ENCODE data around the gene MILR1.
"Not testable (repeated sequence)": the region's sequence is repeated elsewhere in the genome, so short reads cannot be mapped to it uniquely, and the experiment has no call there.

The MILR1 gene

GRCh38 chr17:64428406-64428805, 20.5 kb upstream of the MILR1 start:
- DNase-seq (ENCODE audit: low spot score): no peak

GRCh38 chr17:64430036-64430435, 18.9 kb upstream of the MILR1 start:
- not testable (repeated sequence) for DNase-seq (ENCODE audit: low spot score)

GRCh38 chr17:64431534-64431933, 17.4 kb upstream of the MILR1 start:
- DNase-seq (ENCODE audit: low spot score): no peak

GRCh38 chr17:64437944-64438525, 10.9 kb upstream of the MILR1 start:
- DNase-seq (ENCODE audit: low spot score): no peak

- not testable (repeated sequence) for DNase-seq (ENCODE audit: low spot score)
These were observed 9.4 kb upstream of the MILR1 start for GRCh38 chr17:64439521-64439920.

- no peak for DNase-seq (ENCODE audit: low spot score)
These were observed 9.0 kb upstream of the MILR1 start for GRCh38 chr17:64439956-64440355.

- DNase-seq (ENCODE audit: low spot score): peak; percentile 48
These were observed 7.0 kb upstream of the MILR1 start for GRCh38 chr17:64441772-64442540.

- DNase-seq (ENCODE audit: low spot score): no peak
These were observed 6.4 kb upstream of the MILR1 start for GRCh38 chr17:64442541-64442971.

- DNase-seq (ENCODE audit: low spot score): no peak
These were observed 5.7 kb upstream of the MILR1 start for GRCh38 chr17:64443086-64443760.

- no peak for DNase-seq (ENCODE audit: low spot score)
These were observed 1.4 kb upstream of the MILR1 start for GRCh38 chr17:64447526-64447925.

GRCh38 chr17:64449545-64449944, 630 bp downstream of the MILR1 start:
- no peak for DNase-seq (ENCODE audit: low spot score)

GRCh38 chr17:64455993-64456885, 7.3 kb downstream of the MILR1 start:
- DNase-seq (ENCODE audit: low spot score): peak; percentile 31

GRCh38 chr17:64457156-64457555, 8.2 kb downstream of the MILR1 start:
- DNase-seq (ENCODE audit: low spot score): no peak

GRCh38 chr17:64458756-64459155, 9.8 kb downstream of the MILR1 start:
- DNase-seq (ENCODE audit: low spot score): no peak

- no peak for DNase-seq (ENCODE audit: low spot score)
These were observed 10.4 kb downstream of the MILR1 start for GRCh38 chr17:64459284-64459747.

GRCh38 chr17:64459818-64460217, 10.9 kb downstream of the MILR1 start:
- DNase-seq (ENCODE audit: low spot score): not testable (repeated sequence)

- no peak for DNase-seq (ENCODE audit: low spot score)
These were observed 12.0 kb downstream of the MILR1 start for GRCh38 chr17:64460955-64461354.

GRCh38 chr17:64461788-64462187, 12.9 kb downstream of the MILR1 start:
- DNase-seq (ENCODE audit: low spot score): no peak

GRCh38 chr17:64466019-64466735, 17.3 kb downstream of the MILR1 start:
- no peak for DNase-seq (ENCODE audit: low spot score)

GRCh38 chr17:64466834-64467233, 17.9 kb downstream of the MILR1 start:
- not testable (repeated sequence) for DNase-seq (ENCODE audit: low spot score)

GRCh38 chr17:64470625-64471024, 21.7 kb downstream of the MILR1 start:
- no peak for DNase-seq (ENCODE audit: low spot score)

All from CD4-positive, alpha-beta T cell treated with Interleukin-6 at 100 ng/mL for 8 hours (primary cell).